ENCODE data around the gene SLX1A. TPM values are rescaled to one million over a fixed set of nuclear protein-coding genes. Genes with fewer than 3 reads are reported as not detected.
"Not testable (repeated sequence)": the region's sequence is repeated elsewhere in the genome, so short reads cannot be mapped to it uniquely, and the experiment has no call there.

Gene SLX1A
- total RNA-seq, 5 donors from 2014 or later (not counting 1 experiment from before 2014, with no cell fraction given): 31.6 to 114 (median 86.4) TPM

DNA sequence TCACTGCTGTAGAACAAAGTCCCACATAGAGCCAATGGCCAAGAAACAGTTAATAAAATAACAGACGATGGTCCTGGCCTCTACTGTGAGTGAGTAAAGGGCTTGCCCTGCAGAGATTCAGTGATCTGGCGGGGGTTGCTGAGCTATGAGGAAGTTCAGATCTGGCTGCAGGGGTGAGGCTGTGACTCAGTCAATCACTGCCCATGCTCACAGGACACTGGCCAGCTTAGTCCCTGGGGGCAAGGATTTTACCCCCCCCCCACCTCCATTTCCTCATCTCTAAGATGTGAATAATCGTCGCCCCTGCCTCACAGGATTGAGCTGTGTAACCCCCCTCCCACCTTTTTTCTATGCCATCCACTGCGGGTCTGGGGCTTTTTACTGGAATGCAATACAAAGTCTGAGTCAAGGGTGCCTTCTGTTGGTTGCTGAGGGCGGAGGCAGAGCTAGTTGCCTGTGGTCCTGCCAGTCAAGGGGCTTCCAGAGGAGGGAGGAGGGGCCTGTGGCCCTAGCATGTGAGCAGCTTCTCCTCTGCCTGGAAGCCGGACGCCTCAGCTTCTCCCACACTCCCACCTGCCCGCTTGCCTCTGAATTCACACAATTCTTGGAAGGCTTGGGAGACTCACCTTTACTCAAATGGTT lies 13.5 kb downstream of the SLX1A start:
- not testable (repeated sequence) for H3K27ac Mint-ChIP-seq, H3K4me3 Mint-ChIP-seq

DNA sequence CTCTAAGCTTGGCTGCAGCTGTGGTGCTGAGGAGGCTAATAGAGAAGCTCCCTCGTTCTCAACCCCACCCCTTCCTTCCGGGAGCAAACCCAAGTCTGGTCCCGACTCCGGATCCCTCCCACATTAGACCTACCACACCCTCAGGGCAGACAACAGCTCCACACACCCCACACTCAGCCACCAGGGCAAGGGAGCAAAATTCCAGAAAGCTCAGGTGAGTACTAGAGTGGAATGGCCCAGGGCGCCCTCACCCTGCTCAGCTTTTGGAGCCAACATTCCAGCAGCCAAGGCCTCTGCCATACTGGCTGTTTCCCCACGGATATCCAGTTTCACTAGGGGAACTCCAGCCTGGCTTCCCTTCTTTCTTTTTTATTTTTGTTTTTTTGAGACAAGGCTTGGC lies 15.4 kb downstream of the SLX1A start:
- H3K4me3 Mint-ChIP-seq; H3K27me3 ChIP-seq (replicated peaks in 1 of 2; ENCODE audit: control insufficient read depth in 2 of 2, extremely low read depth in 1 of 2, insufficient read depth in 2 of 2, low read length in 1 of 2); H3K9me3 Mint-ChIP-seq; H3K27ac ChIP-seq (ENCODE audit: low read length); H3K36me3 ChIP-seq (ENCODE audit: control insufficient read depth in 2 of 2, extremely low read depth in 1 of 2, insufficient read depth in 1 of 2, low read length in 1 of 2); H3K4me3 ChIP-seq (ENCODE audit: control insufficient read depth in 1 of 2, extremely low read depth in 1 of 2, low read length in 1 of 2); H3K4me1 Mint-ChIP-seq; H3K4me1 ChIP-seq (ENCODE audit: control insufficient read depth in 1 of 2, extremely low read depth in 1 of 2, insufficient read depth in 2 of 2, low read length in 2 of 2); H3K9me3 ChIP-seq; POLR2A ChIA-PET; H3K36me3 Mint-ChIP-seq; CTCF ChIA-PET; H3K27ac Mint-ChIP-seq; H3K27me3 Mint-ChIP-seq: not testable (repeated sequence)
- WGBS (ENCODE audit: insufficient coverage): no CpG with 5 or more reads among the region's 6 CpGs
- DNase-seq (peak in 18 of 35 experiments; percentile 1 to 47 (median 22)), ATAC-seq (replicated peaks in 1 of 4) (peak in 2 of 4 experiments; percentile 31 to 53)

More for the DNA sequence above, 13.5 kb downstream of the SLX1A start:
- H3K9me3 ChIP-seq; H3K4me3 ChIP-seq (ENCODE audit: control insufficient read depth in 1 of 2, extremely low read depth in 1 of 2, low read length in 1 of 2); POLR2A ChIA-PET; H3K4me1 Mint-ChIP-seq; H3K36me3 ChIP-seq (ENCODE audit: control insufficient read depth in 2 of 2, extremely low read depth in 1 of 2, insufficient read depth in 1 of 2, low read length in 1 of 2); H3K9me3 Mint-ChIP-seq; H3K36me3 Mint-ChIP-seq; CTCF ChIA-PET; H3K27me3 Mint-ChIP-seq; ATAC-seq (replicated peaks in 1 of 4); H3K27me3 ChIP-seq (replicated peaks in 1 of 2; ENCODE audit: control insufficient read depth in 2 of 2, extremely low read depth in 1 of 2, insufficient read depth in 2 of 2, low read length in 1 of 2); H3K27ac ChIP-seq (ENCODE audit: low read length); H3K4me1 ChIP-seq (ENCODE audit: control insufficient read depth in 1 of 2, extremely low read depth in 1 of 2, insufficient read depth in 2 of 2, low read length in 2 of 2): not testable (repeated sequence)
- DNase-seq: peak in 2 of 35 experiments; percentile 1 to 4
- WGBS (ENCODE audit: insufficient coverage): no CpG with 5 or more reads among the region's 9 CpGs

DNA sequence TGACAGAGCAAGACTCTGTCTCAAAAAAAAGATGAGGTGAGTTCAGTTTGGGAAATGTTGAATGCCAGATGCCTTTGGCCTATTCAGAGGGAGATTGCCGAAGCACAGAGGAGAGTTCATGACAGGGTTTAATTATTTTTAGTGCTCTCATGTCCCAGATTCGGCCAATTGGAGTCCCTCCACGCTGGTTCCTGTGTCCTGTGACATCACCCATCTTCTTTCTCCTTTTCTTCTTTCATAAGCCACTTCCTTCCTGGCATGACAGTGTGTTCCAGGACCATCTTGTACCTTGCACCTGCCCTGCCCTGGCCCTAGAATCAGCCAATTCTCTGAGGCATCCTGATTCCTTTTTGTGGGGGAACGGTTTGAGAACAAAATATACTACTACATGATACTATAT lies 17.7 kb downstream of the SLX1A start:
- WGBS (ENCODE audit: insufficient coverage): no CpG with 5 or more reads among the region's 4 CpGs
- POLR2A ChIA-PET, CTCF ChIA-PET: not testable (repeated sequence)

DNA sequence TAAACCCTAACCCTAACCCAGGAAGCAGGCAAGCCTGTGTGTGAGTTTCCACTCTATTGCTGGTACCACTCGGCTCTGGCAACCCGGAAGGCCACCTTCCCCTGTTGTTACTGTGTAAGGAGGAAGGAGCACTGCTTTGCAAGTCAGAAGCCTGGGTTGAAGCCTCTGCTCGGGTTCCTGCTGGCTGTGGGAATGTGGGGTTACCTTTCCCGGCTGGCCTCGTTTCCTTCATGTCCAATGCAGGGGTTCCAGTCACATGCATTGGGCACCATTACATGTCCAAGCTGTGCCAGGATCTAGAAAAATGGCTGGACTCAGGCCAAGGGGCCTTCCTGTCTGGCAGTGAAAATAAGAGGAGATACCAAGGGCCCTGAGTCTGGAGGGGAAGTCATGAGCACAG lies 23.4 kb downstream of the SLX1A start:
- peak in 1 of 35 experiments; percentile 1 for DNase-seq
- ATAC-seq (replicated peaks in 1 of 4): not testable (repeated sequence)

More for the DNA sequence above, 17.7 kb downstream of the SLX1A start:
- H3K4me1 Mint-ChIP-seq; H3K27me3 Mint-ChIP-seq; H3K36me3 ChIP-seq (ENCODE audit: control insufficient read depth in 2 of 2, extremely low read depth in 1 of 2, insufficient read depth in 1 of 2, low read length in 1 of 2); H3K9me3 ChIP-seq; H3K36me3 Mint-ChIP-seq; H3K27ac Mint-ChIP-seq; H3K27me3 ChIP-seq (replicated peaks in 1 of 2; ENCODE audit: control insufficient read depth in 2 of 2, extremely low read depth in 1 of 2, insufficient read depth in 2 of 2, low read length in 1 of 2); DNase-seq; H3K4me3 ChIP-seq (ENCODE audit: control insufficient read depth in 1 of 2, extremely low read depth in 1 of 2, low read length in 1 of 2); H3K9me3 Mint-ChIP-seq; H3K4me1 ChIP-seq (ENCODE audit: control insufficient read depth in 1 of 2, extremely low read depth in 1 of 2, insufficient read depth in 2 of 2, low read length in 2 of 2); H3K4me3 Mint-ChIP-seq; H3K27ac ChIP-seq (ENCODE audit: low read length): not testable (repeated sequence)
- peak; percentile 36 to 77 (median 60) for ATAC-seq (replicated peaks in 1 of 4)

More for the DNA sequence above, 23.4 kb downstream of the SLX1A start:
- no CpG with 5 or more reads among the region's 5 CpGs for WGBS (ENCODE audit: insufficient coverage)
- H3K9me3 ChIP-seq; H3K9me3 Mint-ChIP-seq; H3K27me3 ChIP-seq (replicated peaks in 1 of 2; ENCODE audit: control insufficient read depth in 2 of 2, extremely low read depth in 1 of 2, insufficient read depth in 2 of 2, low read length in 1 of 2); H3K4me3 ChIP-seq (ENCODE audit: control insufficient read depth in 1 of 2, extremely low read depth in 1 of 2, low read length in 1 of 2); H3K36me3 Mint-ChIP-seq; H3K4me3 Mint-ChIP-seq; POLR2A ChIA-PET; CTCF ChIA-PET; H3K27me3 Mint-ChIP-seq; H3K4me1 Mint-ChIP-seq; H3K36me3 ChIP-seq (ENCODE audit: control insufficient read depth in 2 of 2, extremely low read depth in 1 of 2, insufficient read depth in 1 of 2, low read length in 1 of 2); H3K4me1 ChIP-seq (ENCODE audit: control insufficient read depth in 1 of 2, extremely low read depth in 1 of 2, insufficient read depth in 2 of 2, low read length in 2 of 2); H3K27ac Mint-ChIP-seq; H3K27ac ChIP-seq (ENCODE audit: low read length): not testable (repeated sequence)

Other genes starting within 250 kb of the SLX1A start
- 10 to 100 TPM; 66.7 to 93.9 (median 80.4) TPM for gene TMEM219, start 231.8 kb upstream of the SLX1A start, total RNA-seq
- 10 to 100 TPM; 26.1 to 58.3 (median 55.9) TPM for gene TAOK2, start 220.0 kb upstream of the SLX1A start, total RNA-seq
- 10 to 100 TPM; 15.0 to 22.8 (median 20.3) TPM for gene HIRIP3, start 198.3 kb upstream of the SLX1A start, total RNA-seq
- 100 to 1,000 TPM in 3 of 5 donors, 10 to 100 TPM in 2; 84.8 to 152 (median 128) TPM for gene INO80E, start 197.6 kb upstream of the SLX1A start, total RNA-seq
- under 1 TPM in 4 of 5 donors, not detected in 1; 0.15 to 0.38 (median 0.26) TPM for gene DOC2A, start 182.8 kb upstream of the SLX1A start, total RNA-seq
- gene C16orf92, start 170.7 kb upstream of the SLX1A start, total RNA-seq: not detected
- under 1 TPM in 3 of 5 donors, not detected in 2; 0.25 to 0.32 (median 0.25) TPM for gene TLCD3B, start 162.6 kb upstream of the SLX1A start, total RNA-seq
- 100 to 1,000 TPM; 367 to 715 (median 567) TPM for gene ALDOA, start 128.1 kb upstream of the SLX1A start, total RNA-seq
- 100 to 1,000 TPM in 2 of 5 donors, 10 to 100 TPM in 3; 71.2 to 110 (median 97.9) TPM for gene PPP4C, start 117.9 kb upstream of the SLX1A start, total RNA-seq
- 1 to 10 TPM; 1.4 to 2.0 (median 1.5) TPM for gene TBX6, start 102.0 kb upstream of the SLX1A start, total RNA-seq
- gene YPEL3, start 97.7 kb upstream of the SLX1A start, total RNA-seq: 100 to 1,000 TPM; 105 to 277 (median 226) TPM
- 10 to 100 TPM; 11.1 to 27.2 (median 22.1) TPM for gene GDPD3, start 80.3 kb upstream of the SLX1A start, total RNA-seq
- gene MAPK3, start 70.7 kb upstream of the SLX1A start, total RNA-seq: 10 to 100 TPM; 55.5 to 76.0 (median 63.2) TPM
- 1,000 to 10,000 TPM in 2 of 5 donors, 100 to 1,000 TPM in 3; 708 to 1,286 (median 987) TPM for gene CORO1A, start 10.3 kb upstream of the SLX1A start, total RNA-seq
- gene BOLA2B, start 209 bp upstream of the SLX1A start, total RNA-seq: 100 to 1,000 TPM in 3 of 5 donors, 10 to 100 TPM in 2; 47.0 to 115 (median 100) TPM
- gene SULT1A3, start 5.4 kb downstream of the SLX1A start, total RNA-seq: 10 to 100 TPM; 25.8 to 42.6 (median 30.8) TPM
- 10 to 100 TPM; 15.7 to 43.6 (median 29.2) TPM for gene NPIPB13, start 54.6 kb downstream of the SLX1A start, total RNA-seq
- gene CD2BP2, start 161.4 kb downstream of the SLX1A start, total RNA-seq: 10 to 100 TPM; 38.9 to 80.3 (median 73.3) TPM
- 10 to 100 TPM; 24.0 to 60.1 (median 52.5) TPM for gene TBC1D10B, start 176.6 kb downstream of the SLX1A start, total RNA-seq
- gene MYL11, start 180.9 kb downstream of the SLX1A start, total RNA-seq: 1 to 10 TPM in 2 of 5 donors, under 1 TPM in 1, not detected in 2; 0.91 to 1.3 (median 1.1) TPM
- gene SEPTIN1, start 188.7 kb downstream of the SLX1A start, total RNA-seq: 100 to 1,000 TPM; 191 to 259 (median 229) TPM
- 10 to 100 TPM in 3 of 5 donors, 1 to 10 TPM in 2; 7.3 to 17.5 (median 16.4) TPM for gene ZNF48, start 201.5 kb downstream of the SLX1A start, total RNA-seq
- 1 to 10 TPM; 1.3 to 6.6 (median 6.2) TPM for gene ZNF771, start 213.7 kb downstream of the SLX1A start, total RNA-seq
- 10 to 100 TPM; 11.2 to 30.6 (median 24.7) TPM for gene DCTPP1, start 236.2 kb downstream of the SLX1A start, total RNA-seq